HepG2 (cell line): ENCODE data around the gene SLC22A23. TPM values are rescaled to one million over a fixed set of nuclear protein-coding genes. Genes with fewer than 3 reads are reported as not detected.

Source experiments
- BHLHE40 ChIP-seq: IDR thresholded peaks from 2 replicates; pipeline ENCODE4 v1.6.1; 2011; ENCODE audit warnings: low read length, improper control_type of control experiment
- KDM3A ChIP-seq: IDR thresholded peaks from 2 replicates; pipeline ENCODE4 v1.6.1; 2018; ENCODE audit warnings: low read depth, missing compliant biosample characterization
- NR2F2 ChIP-seq: IDR thresholded peaks from 2 replicates; pipeline ENCODE4 v1.6.1; 2012; ENCODE audit warnings: low read depth, inconsistent platforms, borderline replicate concordance
- PBX2 ChIP-seq: IDR thresholded peaks from 2 replicates; pipeline ENCODE4 v1.6.1; 2016; ENCODE audit warnings: control low read depth
- PRDM10 ChIP-seq: sonication (generic); formaldehyde crosslinking; IDR thresholded peaks from 2 replicates; pipeline ENCODE4 v1.4.0; 2020; ENCODE audit warnings: low read depth, missing genetic modification reagents
- RBFOX2 ChIP-seq: fragments of 200-400 bp; formaldehyde crosslinking; IDR thresholded peaks from 2 replicates; pipeline ENCODE4 v1.6.1; 2017; ENCODE audit warnings: low read depth, mild to moderate bottlenecking, low read length
- RFX1 ChIP-seq: fragments of 450-650 bp; IDR thresholded peaks from 2 replicates; pipeline ENCODE4 v1.6.1; 2017
- SOX13 ChIP-seq, 3 experiments: fragments of 450-650 bp in 1 of 3; sonication (generic) in 1 of 3; formaldehyde crosslinking in 1 of 3; IDR thresholded peaks in 2 of 3; conservative IDR thresholded peaks in 1 of 3; 2 replicates each; pipeline versions ENCODE4 v1.5.0 to v1.6.1; 2016 to 2020; ENCODE audit warnings: antibody characterized with exemption in 1 of 3, mild to moderate bottlenecking in 1 of 3, missing compliant biosample characterization in 1 of 3, missing genetic modification reagents in 1 of 3, moderate library complexity in 1 of 3
- ZNF556 ChIP-seq: sonication (generic); formaldehyde crosslinking; IDR thresholded peaks from 2 replicates; pipeline ENCODE4 v1.4.0; 2020; ENCODE audit warnings: mild to moderate bottlenecking, missing genetic modification reagents, borderline replicate concordance
- polyA plus RNA-seq, 8 experiments: library from polyadenylated mRNA; depleted of rRNA in 3 of 8; stranded (reverse) in 7 of 8; unstranded in 1 of 8; fragments of >200 nt; fragmentation: Illumina TruSeq in 4 of 8; extraction: Trizol in 4 of 8; gene quantifications; 2 replicates each; pipeline versions ENCODE4 v1.2.1 to v1.2.3, GENCODE V29; 2011 to 2016; ENCODE audit warnings: low read depth in 4 of 8, missing spikeins in 1 of 8, mixed read lengths in 1 of 8; ENCODE audit not compliant: insufficient read depth in 1 of 8
- total RNA-seq, 5 experiments: library from RNA; depleted of rRNA; stranded (reverse); fragments of >200 nt; fragmentation: Illumina TruSeq; extraction: Trizol; gene quantifications; 2 replicates each; pipeline ENCODE4 v1.2.3, GENCODE V29; 2016; ENCODE audit warnings: low read depth in 1 of 5
- TF ChIP-seq, protein P1 (sequence below): sonication (generic); formaldehyde crosslinking; IDR thresholded peaks from 2 replicates; pipeline ENCODE4 v1.4.0; 2020; ENCODE audit warnings: missing genetic modification reagents
- TF ChIP-seq, protein P2 (sequence below): sonication (generic); formaldehyde crosslinking; conservative IDR thresholded peaks from 2 replicates; pipeline ENCODE4 v1.4.0; 2020; ENCODE audit warnings: mild to moderate bottlenecking, missing genetic modification reagents, moderate library complexity
- TF ChIP-seq, protein P3 (sequence below): sonication (generic); formaldehyde crosslinking; IDR thresholded peaks from 2 replicates; pipeline ENCODE4 v1.4.0; 2020; ENCODE audit warnings: missing genetic modification reagents

Gene SLC22A23
- total and polyA plus RNA-seq, 2 of the 13 experiments (the other 11 are each of a cell fraction or from before 2014, with no cell fraction given): 11.8 to 17.5 TPM

DNA sequence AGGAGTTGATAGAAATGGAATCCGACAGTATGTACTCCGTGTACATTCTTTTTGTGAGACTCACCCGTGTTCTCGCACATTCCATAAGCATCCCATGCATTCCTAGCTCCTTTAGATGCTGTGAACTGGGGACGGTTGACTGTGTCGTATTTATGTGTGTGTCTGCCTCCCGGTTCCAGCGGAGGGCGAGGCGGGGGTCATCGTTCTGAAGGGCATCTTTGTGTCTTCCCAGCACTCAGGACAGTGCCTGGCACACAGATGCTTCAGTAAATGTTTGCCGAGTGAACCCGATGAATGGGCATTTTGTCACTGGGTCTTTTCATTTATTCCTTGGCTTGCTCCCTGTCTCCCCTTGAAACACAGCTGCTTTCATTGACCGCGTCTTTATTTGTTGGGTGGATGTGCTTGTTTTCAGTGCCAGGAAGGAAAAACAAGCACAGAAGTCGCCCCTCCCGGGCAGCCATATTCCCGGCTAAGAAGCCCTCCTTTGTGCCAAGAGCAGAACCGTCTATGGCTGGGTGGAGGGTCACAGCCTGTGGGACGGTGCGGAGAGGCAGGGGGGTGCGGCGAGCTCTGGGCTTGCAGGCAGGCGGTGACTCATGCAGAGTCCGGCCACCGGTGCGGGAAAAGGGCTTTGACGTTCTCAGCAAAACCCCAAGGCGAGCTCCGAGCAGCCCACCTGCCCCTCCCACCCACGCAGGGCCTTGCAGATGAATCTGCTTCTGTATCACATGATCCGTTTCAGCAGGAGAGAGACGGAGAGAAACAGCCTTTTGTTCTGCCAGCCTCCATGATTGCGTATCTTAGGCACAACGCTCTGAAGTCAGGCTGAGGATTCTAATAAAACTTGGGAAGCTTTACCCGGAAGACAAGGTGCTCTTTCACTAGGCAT is 209.3 kb downstream of the SLC22A23 start (continued):
- TF ChIP-seq, protein P1, sequence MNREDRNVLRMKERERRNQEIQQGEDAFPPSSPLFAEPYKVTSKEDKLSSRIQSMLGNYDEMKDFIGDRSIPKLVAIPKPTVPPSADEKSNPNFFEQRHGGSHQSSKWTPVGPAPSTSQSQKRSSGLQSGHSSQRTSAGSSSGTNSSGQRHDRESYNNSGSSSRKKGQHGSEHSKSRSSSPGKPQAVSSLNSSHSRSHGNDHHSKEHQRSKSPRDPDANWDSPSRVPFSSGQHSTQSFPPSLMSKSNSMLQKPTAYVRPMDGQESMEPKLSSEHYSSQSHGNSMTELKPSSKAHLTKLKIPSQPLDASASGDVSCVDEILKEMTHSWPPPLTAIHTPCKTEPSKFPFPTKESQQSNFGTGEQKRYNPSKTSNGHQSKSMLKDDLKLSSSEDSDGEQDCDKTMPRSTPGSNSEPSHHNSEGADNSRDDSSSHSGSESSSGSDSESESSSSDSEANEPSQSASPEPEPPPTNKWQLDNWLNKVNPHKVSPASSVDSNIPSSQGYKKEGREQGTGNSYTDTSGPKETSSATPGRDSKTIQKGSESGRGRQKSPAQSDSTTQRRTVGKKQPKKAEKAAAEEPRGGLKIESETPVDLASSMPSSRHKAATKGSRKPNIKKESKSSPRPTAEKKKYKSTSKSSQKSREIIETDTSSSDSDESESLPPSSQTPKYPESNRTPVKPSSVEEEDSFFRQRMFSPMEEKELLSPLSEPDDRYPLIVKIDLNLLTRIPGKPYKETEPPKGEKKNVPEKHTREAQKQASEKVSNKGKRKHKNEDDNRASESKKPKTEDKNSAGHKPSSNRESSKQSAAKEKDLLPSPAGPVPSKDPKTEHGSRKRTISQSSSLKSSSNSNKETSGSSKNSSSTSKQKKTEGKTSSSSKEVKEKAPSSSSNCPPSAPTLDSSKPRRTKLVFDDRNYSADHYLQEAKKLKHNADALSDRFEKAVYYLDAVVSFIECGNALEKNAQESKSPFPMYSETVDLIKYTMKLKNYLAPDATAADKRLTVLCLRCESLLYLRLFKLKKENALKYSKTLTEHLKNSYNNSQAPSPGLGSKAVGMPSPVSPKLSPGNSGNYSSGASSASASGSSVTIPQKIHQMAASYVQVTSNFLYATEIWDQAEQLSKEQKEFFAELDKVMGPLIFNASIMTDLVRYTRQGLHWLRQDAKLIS: no peak
- TF ChIP-seq NR2F2: no peak
- no peak for TF ChIP-seq RFX1
- TF ChIP-seq, protein P2, sequence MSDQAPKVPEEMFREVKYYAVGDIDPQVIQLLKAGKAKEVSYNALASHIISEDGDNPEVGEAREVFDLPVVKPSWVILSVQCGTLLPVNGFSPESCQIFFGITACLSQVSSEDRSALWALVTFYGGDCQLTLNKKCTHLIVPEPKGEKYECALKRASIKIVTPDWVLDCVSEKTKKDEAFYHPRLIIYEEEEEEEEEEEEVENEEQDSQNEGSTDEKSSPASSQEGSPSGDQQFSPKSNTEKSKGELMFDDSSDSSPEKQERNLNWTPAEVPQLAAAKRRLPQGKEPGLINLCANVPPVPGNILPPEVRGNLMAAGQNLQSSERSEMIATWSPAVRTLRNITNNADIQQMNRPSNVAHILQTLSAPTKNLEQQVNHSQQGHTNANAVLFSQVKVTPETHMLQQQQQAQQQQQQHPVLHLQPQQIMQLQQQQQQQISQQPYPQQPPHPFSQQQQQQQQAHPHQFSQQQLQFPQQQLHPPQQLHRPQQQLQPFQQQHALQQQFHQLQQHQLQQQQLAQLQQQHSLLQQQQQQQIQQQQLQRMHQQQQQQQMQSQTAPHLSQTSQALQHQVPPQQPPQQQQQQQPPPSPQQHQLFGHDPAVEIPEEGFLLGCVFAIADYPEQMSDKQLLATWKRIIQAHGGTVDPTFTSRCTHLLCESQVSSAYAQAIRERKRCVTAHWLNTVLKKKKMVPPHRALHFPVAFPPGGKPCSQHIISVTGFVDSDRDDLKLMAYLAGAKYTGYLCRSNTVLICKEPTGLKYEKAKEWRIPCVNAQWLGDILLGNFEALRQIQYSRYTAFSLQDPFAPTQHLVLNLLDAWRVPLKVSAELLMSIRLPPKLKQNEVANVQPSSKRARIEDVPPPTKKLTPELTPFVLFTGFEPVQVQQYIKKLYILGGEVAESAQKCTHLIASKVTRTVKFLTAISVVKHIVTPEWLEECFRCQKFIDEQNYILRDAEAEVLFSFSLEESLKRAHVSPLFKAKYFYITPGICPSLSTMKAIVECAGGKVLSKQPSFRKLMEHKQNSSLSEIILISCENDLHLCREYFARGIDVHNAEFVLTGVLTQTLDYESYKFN (CRISPR knock-in tag): no peak
- no peak for TF ChIP-seq BHLHE40
- TF ChIP-seq KDM3A (CRISPR knock-in tag): 0 out of 2 replicates have a peak, but pooled peaks have one; percentile 35
- TF ChIP-seq PRDM10 (CRISPR knock-in tag): 0 out of 2 replicates have a peak, but pooled peaks have one; percentile 36
- TF ChIP-seq, protein P3, sequence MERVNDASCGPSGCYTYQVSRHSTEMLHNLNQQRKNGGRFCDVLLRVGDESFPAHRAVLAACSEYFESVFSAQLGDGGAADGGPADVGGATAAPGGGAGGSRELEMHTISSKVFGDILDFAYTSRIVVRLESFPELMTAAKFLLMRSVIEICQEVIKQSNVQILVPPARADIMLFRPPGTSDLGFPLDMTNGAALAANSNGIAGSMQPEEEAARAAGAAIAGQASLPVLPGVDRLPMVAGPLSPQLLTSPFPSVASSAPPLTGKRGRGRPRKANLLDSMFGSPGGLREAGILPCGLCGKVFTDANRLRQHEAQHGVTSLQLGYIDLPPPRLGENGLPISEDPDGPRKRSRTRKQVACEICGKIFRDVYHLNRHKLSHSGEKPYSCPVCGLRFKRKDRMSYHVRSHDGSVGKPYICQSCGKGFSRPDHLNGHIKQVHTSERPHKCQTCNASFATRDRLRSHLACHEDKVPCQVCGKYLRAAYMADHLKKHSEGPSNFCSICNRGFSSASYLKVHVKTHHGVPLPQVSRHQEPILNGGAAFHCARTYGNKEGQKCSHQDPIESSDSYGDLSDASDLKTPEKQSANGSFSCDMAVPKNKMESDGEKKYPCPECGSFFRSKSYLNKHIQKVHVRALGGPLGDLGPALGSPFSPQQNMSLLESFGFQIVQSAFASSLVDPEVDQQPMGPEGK: peak; percentile 30; the same call in 1 of the 2 replicates
- TF ChIP-seq PBX2 (CRISPR knock-in tag): no peak
- no peak for TF ChIP-seq ZNF556 (CRISPR knock-in tag)
- TF ChIP-seq SOX13 (IDR thresholded peaks at IDR 0.05): no peak
- peak in 1 of 2 experiments; percentile 7; a peak in 1 of 4 replicates for TF ChIP-seq SOX13 (CRISPR knock-in tag; conservative IDR thresholded peaks at IDR 0.05 in 1 of 2, IDR thresholded peaks at IDR 0.05 in 1 of 2)
- TF ChIP-seq RBFOX2: peak; percentile 71; the same call in 1 of the 2 replicates
